HG03135 (cell line): Measurements from ENCODE around the gene LRRC37A.
"Not testable (repeated sequence)": the region's sequence is repeated elsewhere in the genome, so short reads cannot be mapped to it uniquely, and the experiment has no call there.

Experiments
- ATAC-seq: cut with Tn5 transposase; IDR thresholded peaks from one replicate; pipeline ENCODE4 v1.9.1; 2021; ENCODE audit warnings: mild to moderate bottlenecking, moderate library complexity; ENCODE audit not compliant: unreplicated experiment

The LRRC37A gene

GRCh38 chr17:46286764-46287221 is 8.1 kb upstream of the LRRC37A start:
- not testable (repeated sequence) for ATAC-seq

DNA sequence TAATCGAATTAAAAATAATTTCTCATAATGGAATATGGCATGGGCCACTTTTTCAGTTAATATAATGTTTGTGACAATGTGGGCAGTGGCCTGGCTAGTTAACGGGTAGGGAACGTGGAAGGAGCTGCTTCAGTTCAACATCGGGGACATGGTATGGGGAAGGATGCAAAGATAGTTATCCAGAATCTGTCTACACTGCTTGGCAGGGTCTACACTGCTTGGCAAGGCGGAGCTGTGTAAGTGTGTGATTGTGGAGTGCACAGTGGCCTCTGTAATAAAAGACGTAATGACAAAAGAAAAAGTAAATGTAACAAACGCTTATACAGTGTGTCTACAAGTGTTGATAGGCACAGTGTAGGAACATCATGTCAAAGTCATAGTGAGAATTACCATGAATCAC is 7.3 kb upstream of the LRRC37A start:
- ATAC-seq: not testable (repeated sequence)

GRCh38 chr17:46290906-46291546 is 3.9 kb upstream of the LRRC37A start:
- peak; percentile 94 for ATAC-seq

DNA sequence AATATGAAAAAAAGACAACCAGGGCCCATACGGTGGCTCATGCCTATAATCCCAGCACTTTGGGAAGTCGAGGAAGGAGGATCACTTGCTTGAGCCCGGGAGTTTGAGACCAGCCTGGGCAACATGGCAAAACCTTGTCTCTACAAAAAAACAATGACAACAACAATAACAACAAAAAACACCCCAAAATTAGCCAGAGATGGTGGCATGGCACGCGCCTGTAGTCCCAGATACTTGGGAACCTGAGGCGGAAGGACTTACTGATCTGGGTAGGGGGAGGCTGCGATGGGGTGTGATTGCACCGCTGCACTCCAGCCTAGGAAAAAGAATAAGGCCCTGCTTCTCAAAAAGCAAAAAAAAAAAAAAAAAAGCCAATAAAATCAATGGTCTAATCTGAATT is 3.3 kb upstream of the LRRC37A start:
- ATAC-seq: not testable (repeated sequence)

DNA sequence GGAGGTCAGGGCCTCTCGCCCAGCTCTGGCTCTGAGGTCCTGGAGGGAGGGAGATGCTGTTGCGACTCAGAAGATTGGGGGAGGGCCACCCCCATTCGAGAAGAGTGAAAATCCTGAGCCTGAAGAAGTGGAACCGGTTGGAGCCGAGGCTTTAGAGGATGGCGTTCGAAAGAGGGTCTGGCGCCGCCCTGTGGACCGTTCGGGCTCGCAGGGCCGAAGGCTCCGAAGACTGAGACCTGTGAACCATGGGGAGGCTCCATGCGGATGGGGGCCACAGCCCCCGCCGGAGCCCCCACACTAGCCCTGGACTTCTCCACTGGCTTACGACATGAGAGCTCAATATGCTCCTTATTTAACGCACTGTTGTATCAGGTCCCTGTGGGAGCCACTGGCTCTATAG is 46.3 kb downstream of the LRRC37A start:
- ATAC-seq: not testable (repeated sequence)

DNA sequence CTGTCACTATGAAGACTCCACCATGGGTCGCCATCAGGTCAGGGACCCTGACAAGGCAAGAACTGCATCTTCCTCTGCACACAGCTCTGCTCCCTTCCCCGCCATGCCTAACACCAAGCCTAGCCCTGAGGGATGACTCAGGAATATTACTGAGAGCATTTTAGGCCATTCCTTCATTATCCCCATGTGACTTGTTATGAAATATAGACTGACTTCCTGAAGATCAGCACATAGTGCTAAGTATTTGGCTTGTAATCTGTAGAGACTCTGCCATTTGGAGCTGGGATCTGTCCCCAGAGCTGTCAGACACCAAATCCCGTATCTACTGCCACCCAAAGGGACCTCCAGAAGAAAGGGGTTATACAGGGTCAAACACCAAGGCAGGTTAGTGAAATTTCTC is 47.2 kb downstream of the LRRC37A start:
- not testable (repeated sequence) for ATAC-seq

DNA sequence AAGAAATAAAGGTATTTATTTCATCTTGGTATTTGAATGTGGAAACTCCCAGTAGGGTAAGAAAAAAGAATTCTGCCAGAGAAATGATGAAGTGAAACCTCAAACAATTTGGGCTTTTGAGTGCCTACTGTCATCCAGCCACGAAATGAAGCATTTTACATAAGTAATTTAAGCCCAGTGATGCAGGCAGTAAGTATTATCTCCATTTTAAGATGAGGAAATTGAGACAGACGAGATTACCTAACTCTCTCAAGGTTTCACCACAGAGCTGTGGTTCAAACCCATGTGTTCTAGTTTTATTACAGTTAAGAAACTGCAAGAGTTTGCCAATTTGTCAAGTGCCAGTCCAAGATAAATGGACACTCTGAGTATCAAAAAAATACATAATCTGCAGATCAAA is 53.4 kb downstream of the LRRC37A start:
- not testable (repeated sequence) for ATAC-seq

DNA sequence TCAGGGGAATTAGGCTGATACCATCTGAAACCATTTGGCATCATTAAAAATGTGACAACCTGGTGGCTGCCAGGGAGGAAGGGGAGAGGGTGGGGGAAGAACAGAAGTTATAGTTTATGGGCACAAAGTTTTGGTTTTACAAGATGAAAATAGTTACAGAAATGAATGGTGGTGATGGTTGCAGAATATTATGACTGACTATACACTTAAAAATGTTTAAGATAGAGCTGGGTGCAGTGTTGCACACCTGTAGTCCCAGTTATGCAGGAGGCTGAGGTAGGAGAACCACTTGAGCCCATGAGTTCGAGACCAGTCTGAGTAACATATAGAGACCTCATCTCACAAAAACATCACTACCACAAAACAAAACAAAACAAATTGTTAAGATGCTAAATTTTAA is 54.1 kb downstream of the LRRC37A start:
- not testable (repeated sequence) for ATAC-seq

- ATAC-seq: not testable (repeated sequence)
Observed at GRCh38 chr17:46353856-46354255, 58.9 kb downstream of the LRRC37A start.

GRCh38 chr17:46361145-46361735 is 66.3 kb downstream of the LRRC37A start:
- peak; percentile 51 for ATAC-seq

DNA sequence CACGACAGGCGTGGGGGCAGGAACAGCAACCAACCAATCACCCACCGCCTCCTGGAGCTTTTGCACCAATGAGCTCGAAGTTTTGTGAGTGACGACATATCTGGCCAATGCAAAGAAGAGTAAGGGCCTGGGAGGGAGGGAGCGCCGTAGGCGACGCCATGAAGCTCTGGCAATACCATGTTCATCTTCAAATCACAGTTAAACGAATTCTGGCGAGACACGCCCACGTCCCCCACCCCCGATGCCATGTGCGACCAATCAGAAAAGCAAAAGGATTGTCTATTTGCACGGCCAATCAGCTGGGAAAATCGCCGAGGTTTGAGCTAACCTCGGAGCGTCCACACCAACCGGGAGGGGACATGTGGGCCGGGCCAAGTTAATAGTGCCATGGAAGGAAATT is 66.8 kb downstream of the LRRC37A start, which contains the start of gene ARL17B:
Gene ARL17B (minus strand): TSS at position 12 of the 400 bp plus-strand sequence. CDS start 3,369 bp downstream, outside the sequence.
- ATAC-seq: peak; percentile 90

GRCh38 chr17:46367520-46367919 is 72.6 kb downstream of the LRRC37A start:
- not testable (repeated sequence) for ATAC-seq

- ATAC-seq: peak; percentile 75
Observed at GRCh38 chr17:46372236-46373229, 77.6 kb downstream of the LRRC37A start.

- ATAC-seq: peak; percentile 34
Observed at GRCh38 chr17:46373418-46373817, 78.5 kb downstream of the LRRC37A start.

DNA sequence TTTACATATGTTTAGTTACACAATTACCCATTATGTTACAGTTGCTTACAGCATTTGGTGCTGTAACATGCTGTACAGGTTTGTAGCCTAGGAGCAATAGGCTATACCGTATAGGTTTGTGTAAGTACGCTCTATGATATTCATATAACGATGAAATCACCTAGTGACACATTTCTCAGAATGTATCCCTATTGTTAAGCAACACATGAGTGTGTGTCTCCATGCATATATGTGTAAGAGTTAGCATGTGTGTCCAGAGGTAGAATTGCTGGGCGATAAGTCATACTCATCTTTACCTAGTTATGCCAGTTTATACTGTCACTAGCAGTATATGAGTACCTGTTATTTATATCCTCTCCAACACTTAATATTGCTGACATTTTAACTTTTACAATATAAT is 88.2 kb downstream of the LRRC37A start:
- ATAC-seq: not testable (repeated sequence)

GRCh38 chr17:46385491-46385890 is 90.6 kb downstream of the LRRC37A start:
- ATAC-seq: peak; percentile 59
